ENCODE results near the gene OSBPL1A. TPM values are rescaled to one million over a fixed set of nuclear protein-coding genes. Genes with fewer than 3 reads are reported as not detected.
A peak's percentile ranks its signal among the peaks of the same experiment; 100 is the strongest.

Gene OSBPL1A
- total RNA-seq (2014; rRNA removed; shearing (Covaris generic); ENCODE audit: low replicate concordance) = 29.8 and 60.9 TPM in 2 replicates

DNA sequence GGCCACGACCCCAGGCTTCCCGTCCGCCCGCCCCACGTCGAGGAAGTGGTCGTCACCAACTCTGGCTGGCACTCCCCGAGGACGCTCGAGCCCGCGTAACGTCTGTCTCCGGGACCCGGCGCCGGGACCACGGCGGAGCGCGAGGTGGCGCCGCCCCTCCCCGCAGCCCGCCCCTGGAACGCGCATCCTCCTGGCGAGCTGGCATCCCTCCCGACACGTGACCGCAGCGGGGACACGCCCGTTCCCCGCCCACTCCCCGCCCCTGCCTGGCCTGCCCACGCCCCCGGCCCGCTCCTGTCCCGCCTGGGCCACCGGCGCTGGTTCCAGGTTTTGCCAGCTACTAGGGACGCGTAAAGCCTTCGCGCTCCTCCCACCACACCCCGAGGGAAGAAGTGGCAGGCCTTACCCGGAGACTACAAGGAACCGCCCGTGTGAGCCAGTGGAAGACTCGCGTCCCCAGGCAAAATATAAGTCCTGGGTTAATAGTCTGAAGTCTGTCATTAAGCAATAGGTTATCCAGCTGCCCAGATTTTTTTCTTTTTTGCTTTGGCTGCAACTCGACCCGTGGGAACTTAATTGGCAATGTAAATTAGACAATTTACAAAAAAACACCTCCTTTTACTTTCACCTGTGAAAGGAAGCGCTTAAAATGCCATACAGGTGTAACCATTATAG is at the start of gene OSBPL1A:
Gene OSBPL1A, minus strand, starts transcription at position 131 of the 675 bp plus-strand sequence. CDS start 20,291 bp downstream, outside the sequence.
- Histone ChIP-seq H3K36me3 (no peaks in the 10 kb centered on the region), H3K9me3 (no peaks in the 10 kb centered on the region), H3K4me3 (peak within 1 kb of the TSS; percentile 73), H3K27me3 (no peaks in the 10 kb centered on the region)
- peak; percentile 92 for DNase-seq

DNA sequence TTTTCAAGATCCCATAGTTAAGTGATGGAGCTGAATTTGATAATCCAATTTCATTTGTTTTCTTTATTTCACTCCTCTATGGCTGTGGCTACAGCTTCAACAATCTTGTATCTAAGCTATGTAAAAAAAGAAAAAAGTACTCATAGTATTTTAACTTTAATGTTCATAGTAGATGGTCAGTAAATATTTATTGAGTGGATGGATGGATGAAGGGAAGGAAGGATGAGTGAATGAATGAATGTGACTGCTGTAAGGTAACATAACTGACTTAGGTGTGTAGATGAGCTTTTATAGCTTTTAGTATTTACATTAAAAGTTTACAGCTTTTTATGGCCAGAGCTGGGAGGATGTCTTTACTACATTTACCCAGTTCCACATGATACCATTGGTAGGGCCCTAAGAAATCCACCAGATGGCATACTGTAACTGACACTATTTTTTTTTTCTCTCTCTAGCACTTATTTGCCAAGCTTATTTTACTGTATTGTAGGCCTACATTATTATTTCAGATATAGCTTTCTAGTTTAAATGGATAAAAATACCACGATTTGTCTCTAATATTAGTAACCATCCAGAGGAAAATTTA is 49.4 kb upstream of the OSBPL1A start:
- Histone ChIP-seq H3K9me3 (no peaks in the 10 kb centered on the region), H3K4me3 (no peak overlapping the region), H3K27me3 (no peaks in the 10 kb centered on the region), H3K36me3 (peaks cover 40% of the 10 kb centered on the region)
- DNase-seq = no peak

DNA sequence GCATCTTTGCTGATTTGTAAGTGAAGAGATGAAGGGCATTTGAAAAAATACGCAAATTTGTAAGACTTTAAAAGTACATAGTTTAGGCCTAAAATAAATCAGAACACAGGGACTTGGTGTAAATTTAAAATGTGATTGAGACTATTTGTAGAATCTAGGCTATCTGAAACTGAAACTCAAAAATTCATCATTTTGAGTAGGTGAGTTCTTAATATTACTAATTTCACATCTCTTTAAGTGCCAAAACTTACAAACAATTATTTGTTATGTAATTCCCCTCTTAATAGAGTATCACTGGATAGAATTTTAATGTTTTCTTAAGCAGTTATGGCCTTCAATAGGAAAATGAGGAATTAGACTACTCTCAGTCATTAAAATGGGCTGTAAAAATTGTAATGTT is 48.8 kb upstream of the OSBPL1A start:
- DNase-seq = no peak
- H3K9me3 ChIP-seq = no peaks in the 10 kb centered on the region
- no peak overlapping the region for H3K4me3 ChIP-seq
- peaks cover 39% of the 10 kb centered on the region for H3K36me3 ChIP-seq
- H3K27me3 ChIP-seq = no peaks in the 10 kb centered on the region

DNA sequence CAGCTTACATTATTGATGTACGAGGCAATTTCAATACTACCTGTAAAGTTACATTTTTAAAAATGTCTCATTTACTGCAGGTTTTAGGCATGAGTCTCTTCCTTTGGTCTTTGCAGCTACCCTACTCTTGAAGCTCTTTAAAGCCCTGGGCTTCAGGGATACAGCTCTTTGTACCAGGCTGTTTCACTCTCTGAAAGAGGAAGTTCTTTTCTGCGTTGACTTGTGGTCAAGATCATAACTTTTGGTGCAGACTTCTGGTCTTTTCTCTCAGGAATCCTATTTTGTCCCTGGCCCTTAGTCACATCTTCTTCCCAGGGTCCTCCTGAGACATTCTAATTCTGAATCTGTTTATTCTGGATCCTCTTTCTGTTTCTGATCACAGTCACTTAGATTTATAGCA is 46.2 kb upstream of the OSBPL1A start:
- DNase-seq = no peak
- peaks cover 45% of the 10 kb centered on the region for H3K36me3 ChIP-seq
- H3K4me3 ChIP-seq = no peak overlapping the region
- no peaks in the 10 kb centered on the region for H3K27me3 ChIP-seq
- H3K9me3 ChIP-seq = no peaks in the 10 kb centered on the region

DNA sequence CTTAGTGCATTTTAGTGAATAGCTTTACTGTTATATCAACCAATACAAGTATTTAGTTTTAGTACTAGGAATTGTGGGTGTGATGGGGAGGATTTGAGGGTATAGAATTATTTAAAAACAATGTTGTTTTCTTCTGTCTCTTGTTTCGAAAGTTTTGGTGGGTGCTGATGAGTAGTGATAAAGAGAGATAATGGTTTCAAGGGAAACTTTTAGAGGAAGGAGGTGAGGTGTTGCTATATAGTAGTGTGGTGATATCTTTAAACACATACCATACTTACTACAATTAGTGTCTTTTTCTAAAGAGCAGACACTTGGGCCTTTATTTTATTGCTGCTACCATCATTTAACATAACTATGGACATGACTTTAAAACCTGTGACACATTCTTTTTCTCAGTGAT is 39.3 kb upstream of the OSBPL1A start:
- DNase-seq = no peak
- no peaks in the 10 kb centered on the region for H3K27me3 ChIP-seq
- H3K36me3 ChIP-seq = peaks cover 34% of the 10 kb centered on the region
- H3K4me3 ChIP-seq = no peak overlapping the region
- H3K9me3 ChIP-seq = no peaks in the 10 kb centered on the region

DNA sequence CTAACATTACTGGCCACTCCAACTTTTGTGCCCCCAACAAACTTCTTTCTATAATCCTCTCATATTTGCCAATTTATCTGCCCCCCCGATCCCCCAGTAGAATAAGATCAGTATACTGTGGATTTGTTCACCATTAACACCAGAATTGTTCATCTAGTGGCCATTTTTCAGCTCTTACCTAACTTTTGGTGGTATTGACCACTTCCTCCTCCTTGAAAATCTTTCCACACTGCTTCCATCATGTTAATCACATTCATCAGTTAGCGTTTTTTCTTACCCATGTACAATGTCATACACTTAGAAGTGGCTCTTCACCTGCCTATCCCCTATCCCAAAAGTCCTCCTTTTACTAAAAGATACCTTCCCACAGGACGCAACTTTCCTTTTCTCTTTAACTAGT is 35.0 kb upstream of the OSBPL1A start:
- Histone ChIP-seq H3K36me3 (peaks cover 24% of the 10 kb centered on the region), H3K27me3 (no peaks in the 10 kb centered on the region), H3K9me3 (no peaks in the 10 kb centered on the region), H3K4me3 (no peak overlapping the region)
- DNase-seq = no peak

DNA sequence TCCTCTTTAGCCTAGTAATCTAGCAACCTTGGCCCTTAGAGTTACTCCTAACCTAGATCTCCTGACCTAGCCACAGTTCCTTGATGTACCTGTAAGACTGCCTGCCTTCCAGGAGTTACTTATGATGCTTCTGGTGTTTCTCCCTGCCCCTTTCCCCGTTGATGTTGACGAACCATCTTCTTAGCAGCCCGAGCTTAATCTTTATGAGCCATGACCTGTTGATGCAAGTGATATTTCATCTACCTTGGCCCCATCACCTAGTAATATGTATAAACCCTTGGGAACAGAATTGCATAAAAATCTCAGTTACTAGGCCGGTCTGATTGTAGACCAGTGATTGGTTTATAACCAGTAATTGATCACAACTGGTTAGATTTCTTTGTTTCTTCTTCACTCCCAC is 31.6 kb upstream of the OSBPL1A start:
- no peaks in the 10 kb centered on the region for H3K27me3 ChIP-seq
- H3K9me3 ChIP-seq = no peaks in the 10 kb centered on the region
- DNase-seq = no peak
- no peak overlapping the region for H3K4me3 ChIP-seq
- H3K36me3 ChIP-seq = peaks cover 17% of the 10 kb centered on the region

DNA sequence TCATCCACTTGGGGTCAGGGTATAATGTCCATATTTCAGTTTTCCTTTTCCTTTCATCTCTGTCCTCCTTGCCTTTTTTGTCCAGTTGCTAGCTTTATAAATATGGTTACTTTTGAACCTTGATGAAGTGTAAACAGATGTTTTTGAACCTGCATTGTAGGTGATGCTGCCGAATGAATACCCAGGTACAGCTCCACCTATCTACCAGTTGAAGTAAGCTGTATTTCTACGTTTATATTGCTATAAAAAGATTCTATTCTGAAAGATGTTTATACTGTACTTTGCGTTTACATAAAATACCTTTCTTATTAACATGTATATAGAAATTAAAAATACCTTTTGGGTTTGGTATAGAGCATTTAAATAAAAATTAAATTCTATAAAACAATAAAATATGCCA is 31.1 kb upstream of the OSBPL1A start:
- Histone ChIP-seq H3K4me3 (no peak overlapping the region), H3K36me3 (peaks cover 17% of the 10 kb centered on the region), H3K27me3 (no peaks in the 10 kb centered on the region), H3K9me3 (no peaks in the 10 kb centered on the region)
- no peak for DNase-seq

DNA sequence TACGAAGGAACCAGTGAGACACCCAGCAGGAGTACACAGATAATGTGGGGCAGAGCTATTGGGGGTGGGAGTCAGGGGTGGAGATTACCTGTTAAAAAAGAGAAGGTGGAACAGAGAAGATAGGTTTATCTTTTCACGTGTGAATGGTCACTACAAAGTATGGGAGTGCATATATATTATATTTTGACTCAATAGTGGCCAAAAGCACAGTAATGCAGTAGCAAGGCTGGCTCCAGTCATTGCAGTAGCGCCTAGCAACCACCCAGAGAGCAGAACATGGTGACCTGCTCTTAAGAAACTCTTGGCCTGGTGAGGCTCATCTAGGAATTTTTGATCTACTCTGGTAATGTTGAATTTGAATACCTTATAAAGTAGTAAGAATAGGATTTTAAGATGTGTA is 29.9 kb upstream of the OSBPL1A start:
- H3K36me3 ChIP-seq = peaks cover 13% of the 10 kb centered on the region
- no peaks in the 10 kb centered on the region for H3K9me3 ChIP-seq
- DNase-seq = peak; percentile 6

DNA sequence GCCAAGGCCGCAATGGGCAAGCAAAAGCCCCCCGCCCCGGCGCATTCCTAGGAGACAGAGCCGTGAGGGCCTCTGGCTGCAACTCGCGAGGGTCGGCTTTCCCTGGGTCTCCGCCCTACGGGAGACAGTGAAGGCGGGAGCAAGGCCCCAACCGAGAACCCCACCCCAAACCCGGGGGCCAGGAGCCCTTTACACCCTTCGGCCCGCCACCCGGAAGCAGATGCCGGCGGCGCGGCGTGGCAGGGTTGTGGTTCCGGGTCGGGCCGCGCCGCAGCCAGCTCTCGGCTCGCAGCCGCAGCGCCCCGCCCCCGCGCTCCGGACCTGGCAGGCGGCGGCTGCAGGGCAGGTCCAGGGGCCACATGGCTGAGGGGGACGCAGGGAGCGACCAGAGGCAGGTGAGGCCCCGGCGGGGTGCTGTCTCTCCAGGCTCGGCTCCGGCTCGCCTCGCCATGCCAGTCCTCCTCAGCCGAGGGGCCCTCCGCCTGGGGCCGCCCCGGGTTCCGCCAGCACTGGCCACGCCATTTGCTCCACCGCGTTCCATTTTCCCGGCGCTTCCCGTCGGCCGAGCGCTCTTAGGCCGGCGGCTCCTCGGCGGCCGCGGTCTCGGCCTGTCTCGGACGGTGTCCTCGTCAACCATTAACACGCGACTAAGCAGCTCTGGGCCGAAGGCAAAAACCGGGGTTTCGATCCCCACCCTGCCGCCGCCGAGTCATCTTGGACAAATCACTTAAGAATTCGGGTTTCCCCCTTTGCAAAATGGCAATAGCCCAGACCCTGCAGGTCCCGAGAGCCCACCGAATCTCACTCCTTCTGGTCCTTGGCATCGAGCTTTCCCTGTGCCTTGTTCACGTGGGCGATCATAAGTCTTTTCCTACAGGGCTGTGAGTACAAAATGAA is 29.0 kb upstream of the OSBPL1A start, which contains the start of gene IMPACT:
Gene IMPACT, plus strand, starts transcription at position 273 of the 897 bp plus-strand sequence. Its CDS starts 87 bp downstream, at position 360.
- Histone ChIP-seq H3K4me3 (peak within 1 kb of the TSS; percentile 92), H3K27me3 (no peaks in the 10 kb centered on the region), H3K9me3 (no peaks in the 10 kb centered on the region), H3K36me3 (peaks cover 13% of the 10 kb centered on the region)
- peak; percentile 91 for DNase-seq

More for the DNA sequence above, 29.9 kb upstream of the OSBPL1A start:
- H3K27me3 ChIP-seq = no peaks in the 10 kb centered on the region
- H3K4me3 ChIP-seq = peak overlapping the region; percentile 92

DNA sequence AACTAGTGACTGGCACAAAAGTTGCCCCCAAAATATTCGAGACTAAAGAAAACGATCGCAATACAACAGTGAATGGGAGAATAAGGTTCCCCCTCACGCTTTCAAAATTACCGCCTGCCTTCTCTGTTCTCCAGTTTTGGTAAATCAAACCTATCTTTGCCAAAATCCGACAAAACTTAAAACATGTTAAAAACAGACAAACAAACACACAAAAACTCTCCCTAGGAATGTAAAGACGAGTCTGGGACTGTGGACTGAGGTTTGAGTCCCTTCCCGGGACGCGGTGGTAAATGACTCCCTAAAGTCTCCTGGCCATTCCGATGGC is 28.4 kb upstream of the OSBPL1A start:
- peak overlapping the region; percentile 92 for H3K4me3 ChIP-seq
- no peak for DNase-seq
- peaks cover 10% of the 10 kb centered on the region for H3K36me3 ChIP-seq
- no peaks in the 10 kb centered on the region for H3K27me3 ChIP-seq
- no peaks in the 10 kb centered on the region for H3K9me3 ChIP-seq

DNA sequence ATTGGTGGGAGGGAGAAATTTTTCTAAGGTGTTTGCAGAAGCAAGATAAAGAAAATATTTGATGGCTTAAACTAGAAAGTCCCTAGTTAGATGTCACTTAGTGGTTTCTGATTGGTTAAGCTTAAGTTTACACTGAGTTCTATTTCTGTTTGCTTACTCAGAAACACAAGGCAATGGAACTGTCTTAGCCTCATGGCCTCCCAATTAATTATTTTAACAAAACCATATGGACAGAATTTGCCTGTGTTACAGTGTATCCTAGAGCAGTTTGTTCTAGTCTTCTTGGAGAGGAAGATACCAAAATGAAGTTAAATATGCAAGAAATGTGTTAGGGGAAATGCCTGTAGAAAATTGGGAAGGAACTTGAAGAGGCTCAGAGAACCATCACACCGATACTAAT is 24.2 kb upstream of the OSBPL1A start:
- no peak for DNase-seq
- H3K9me3 ChIP-seq = no peaks in the 10 kb centered on the region
- no peak overlapping the region for H3K4me3 ChIP-seq
- no peaks in the 10 kb centered on the region for H3K27me3 ChIP-seq
- H3K36me3 ChIP-seq = no peaks in the 10 kb centered on the region

DNA sequence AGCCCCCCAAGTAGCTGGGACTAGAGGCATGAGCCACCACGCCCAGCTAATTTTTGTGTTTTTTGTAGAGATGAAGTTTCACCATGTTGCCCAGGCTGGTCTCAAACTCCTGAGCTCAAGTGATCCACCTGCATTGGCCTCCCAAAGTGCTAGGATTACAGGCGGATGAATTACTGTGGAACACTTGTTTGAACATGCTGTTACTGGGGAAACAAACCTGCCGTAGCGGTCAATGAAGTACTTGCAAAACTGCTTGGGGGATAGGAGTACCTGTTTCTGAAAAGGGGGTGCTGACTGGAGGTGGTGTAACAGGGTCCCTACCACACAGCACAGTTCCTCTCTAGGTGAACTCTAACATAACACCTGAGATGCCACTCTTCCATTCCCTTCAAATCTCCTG is 22.9 kb upstream of the OSBPL1A start:
- no peak overlapping the region for H3K4me3 ChIP-seq
- H3K9me3 ChIP-seq = no peaks in the 10 kb centered on the region
- DNase-seq = no peak
- no peaks in the 10 kb centered on the region for H3K36me3 ChIP-seq
- H3K27me3 ChIP-seq = no peaks in the 10 kb centered on the region

DNA sequence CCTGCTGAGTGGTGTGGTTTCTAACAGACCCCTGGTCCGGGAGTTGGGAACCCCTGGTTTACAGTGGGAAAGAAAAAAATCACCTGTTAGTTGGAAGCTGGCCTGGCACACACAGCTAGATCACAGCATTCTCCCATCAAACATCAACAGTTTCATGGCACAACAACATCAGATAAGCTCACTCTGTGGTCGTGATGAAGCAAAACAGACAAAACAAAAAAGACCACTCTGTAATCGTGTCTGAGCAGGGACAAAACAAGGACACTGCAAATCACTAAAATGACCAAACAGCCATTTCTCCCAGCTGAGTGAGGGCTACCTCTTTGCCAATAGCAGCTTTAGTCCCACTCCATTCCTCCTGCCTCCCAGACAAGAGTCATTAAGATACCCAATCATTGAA is 19.9 kb upstream of the OSBPL1A start:
- no peaks in the 10 kb centered on the region for H3K9me3 ChIP-seq

DNA sequence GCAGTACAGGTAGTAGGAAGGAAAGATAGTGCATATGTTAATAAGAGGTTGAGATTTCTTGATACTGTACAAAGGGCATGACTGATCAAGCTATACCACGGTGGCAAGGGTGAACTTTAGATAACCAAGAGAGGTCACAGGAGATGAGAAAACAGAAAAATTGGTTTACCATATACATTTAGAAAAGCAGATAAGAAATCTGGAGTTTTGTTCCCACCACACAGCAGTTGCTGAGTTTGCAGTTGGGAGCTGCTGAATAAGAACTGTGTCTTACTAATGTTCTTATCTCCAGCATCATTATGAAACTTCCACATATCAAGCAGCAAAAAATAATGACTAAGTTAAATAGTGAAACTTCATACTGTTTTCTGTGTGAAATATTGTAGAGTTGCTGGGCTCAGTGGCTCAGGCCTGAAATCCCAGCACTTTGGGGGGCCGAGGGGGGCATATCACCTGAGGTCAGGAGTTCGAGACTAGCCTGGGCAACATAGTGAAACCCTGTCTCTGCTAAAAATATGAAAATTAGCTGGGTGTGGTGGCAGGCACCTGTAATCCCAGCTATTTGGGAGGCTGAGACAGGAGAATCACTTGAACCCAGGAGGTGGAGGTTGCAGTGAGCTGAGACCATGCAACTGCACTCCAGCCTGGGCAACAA is 16.9 kb upstream of the OSBPL1A start:
- Histone ChIP-seq H3K27me3 (no peaks in the 10 kb centered on the region), H3K9me3 (no peaks in the 10 kb centered on the region), H3K36me3 (no peaks in the 10 kb centered on the region), H3K4me3 (no peak overlapping the region)
- DNase-seq = no peak

More for the DNA sequence above, 19.9 kb upstream of the OSBPL1A start:
- Histone ChIP-seq H3K4me3 (no peak overlapping the region), H3K27me3 (no peaks in the 10 kb centered on the region), H3K36me3 (no peaks in the 10 kb centered on the region)
- DNase-seq = no peak

DNA sequence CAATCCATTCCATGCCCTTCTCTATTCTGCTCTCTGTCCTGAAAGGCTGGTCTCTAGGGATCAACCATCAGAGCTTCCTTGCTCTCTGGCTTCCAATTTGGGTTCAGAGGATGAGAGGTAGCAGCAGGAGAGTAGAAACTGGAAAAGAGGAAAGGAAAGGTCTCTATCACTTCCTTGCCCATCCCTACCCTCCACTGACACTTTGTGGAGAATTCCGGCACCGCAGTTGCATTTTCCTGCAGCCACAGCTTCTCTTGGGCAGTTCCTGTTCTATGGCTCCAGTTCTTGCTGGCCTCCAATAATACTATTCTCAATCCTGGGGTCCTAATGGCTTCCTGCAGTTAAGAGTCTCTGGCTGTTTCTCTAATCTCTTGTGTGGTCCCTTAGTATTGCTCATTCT is 15.5 kb upstream of the OSBPL1A start:
- Histone ChIP-seq H3K36me3 (no peaks in the 10 kb centered on the region), H3K27me3 (no peaks in the 10 kb centered on the region), H3K4me3 (no peak overlapping the region), H3K9me3 (no peaks in the 10 kb centered on the region)
- no peak for DNase-seq

DNA sequence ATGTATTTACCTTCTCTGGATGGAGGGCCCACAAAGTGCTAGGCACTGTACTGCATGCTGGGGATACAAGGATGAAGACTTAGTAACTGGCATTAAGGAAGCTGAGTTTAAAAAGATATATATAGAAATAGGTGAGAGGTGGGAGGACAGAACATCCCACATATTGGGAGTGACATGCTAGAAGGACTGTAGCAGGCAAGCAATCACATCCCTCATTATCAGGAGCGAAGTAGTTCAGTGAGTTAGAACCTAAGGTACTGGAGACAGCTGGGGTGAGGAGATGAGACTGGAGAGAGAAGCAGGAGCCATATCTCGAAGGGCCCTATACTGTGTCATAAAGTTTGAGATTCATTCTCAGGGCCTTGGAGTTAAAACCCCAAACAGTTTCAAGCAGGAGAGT is 10.9 kb upstream of the OSBPL1A start:
- no peaks in the 10 kb centered on the region; the same call in 1 of the 2 replicates for H3K27me3 ChIP-seq
- no peak overlapping the region for H3K4me3 ChIP-seq

More for the DNA sequence above, 10.9 kb upstream of the OSBPL1A start:
- no peak for DNase-seq
- Histone ChIP-seq H3K9me3 (no peaks in the 10 kb centered on the region), H3K36me3 (no peaks in the 10 kb centered on the region)
